Measurements from ENCODE around the gene MRPL40. TPM values are rescaled to one million over a fixed set of nuclear protein-coding genes. Genes with fewer than 3 reads are reported as not detected.

The MRPL40 gene
- total RNA-seq, 2 experiments from 2014 or later = 39.8 to 40.9 TPM

DNA sequence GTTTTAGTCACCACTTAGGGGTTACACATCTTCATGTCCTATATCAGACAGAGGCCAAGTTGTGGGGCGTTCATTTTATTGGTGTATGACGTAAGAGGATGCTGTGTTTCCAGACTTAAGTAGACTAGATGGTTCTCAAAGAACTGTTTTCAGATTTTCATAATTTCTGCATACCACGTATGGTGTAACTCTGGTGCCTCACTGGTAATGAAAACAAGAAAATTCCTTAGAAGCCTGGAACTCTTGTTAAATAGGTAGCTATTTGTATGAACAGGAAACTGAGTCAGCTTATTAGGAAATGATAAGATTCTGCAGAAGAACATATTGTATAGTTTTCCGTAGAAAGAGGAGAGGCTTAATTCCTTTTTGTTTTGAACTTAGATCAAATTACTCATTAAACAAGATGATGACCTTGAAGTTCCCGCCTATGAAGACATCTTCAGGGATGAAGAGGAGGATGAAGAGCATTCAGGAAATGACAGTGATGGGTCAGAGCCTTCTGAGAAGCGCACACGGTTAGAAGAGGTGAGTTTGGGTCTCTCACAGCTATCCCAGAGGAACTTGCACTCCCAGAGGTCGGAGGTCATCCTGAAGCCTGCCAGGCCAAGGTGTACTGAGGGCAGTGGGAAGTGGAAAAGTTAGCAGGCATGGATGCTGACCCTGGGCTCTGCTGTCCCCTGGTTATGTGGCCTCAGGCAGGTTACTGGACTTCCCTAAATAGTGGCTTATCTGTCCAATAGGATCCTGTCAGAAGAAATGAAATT lies 51.3 kb downstream of the MRPL40 start:
- ChIA-PET POLR2A (interaction anchor here (0.6 to 4.1 kb wide), 7 partner anchors 10 to 434 kb away, joined by 3 to 12 read pairs (median 3); partner anchors contain the start of gene C22orf39), CTCF (interaction anchor here (1.1 kb wide), 1 partner anchor 146 kb away, joined by 5 read pairs; no protein-coding TSS in a partner anchor)
- Mint-ChIP-seq H3K4me1 (ENCODE audit: low read depth) (peaks cover 9% of the 10 kb centered on the region), H3K9me3 (no peaks in the 10 kb centered on the region), H3K4me3 (no peak overlapping the region), H3K27ac (no peak overlapping the region), H3K36me3 (ENCODE audit: low read depth) (peaks cover 53% of the 10 kb centered on the region), H3K27me3 (no peaks in the 10 kb centered on the region)
- ATAC-seq (no peak), DNase-seq (no peak)
- intact Hi-C loops (cut with micrococcal nuclease) = no loop called here
- TF ChIP-seq, protein P1, sequence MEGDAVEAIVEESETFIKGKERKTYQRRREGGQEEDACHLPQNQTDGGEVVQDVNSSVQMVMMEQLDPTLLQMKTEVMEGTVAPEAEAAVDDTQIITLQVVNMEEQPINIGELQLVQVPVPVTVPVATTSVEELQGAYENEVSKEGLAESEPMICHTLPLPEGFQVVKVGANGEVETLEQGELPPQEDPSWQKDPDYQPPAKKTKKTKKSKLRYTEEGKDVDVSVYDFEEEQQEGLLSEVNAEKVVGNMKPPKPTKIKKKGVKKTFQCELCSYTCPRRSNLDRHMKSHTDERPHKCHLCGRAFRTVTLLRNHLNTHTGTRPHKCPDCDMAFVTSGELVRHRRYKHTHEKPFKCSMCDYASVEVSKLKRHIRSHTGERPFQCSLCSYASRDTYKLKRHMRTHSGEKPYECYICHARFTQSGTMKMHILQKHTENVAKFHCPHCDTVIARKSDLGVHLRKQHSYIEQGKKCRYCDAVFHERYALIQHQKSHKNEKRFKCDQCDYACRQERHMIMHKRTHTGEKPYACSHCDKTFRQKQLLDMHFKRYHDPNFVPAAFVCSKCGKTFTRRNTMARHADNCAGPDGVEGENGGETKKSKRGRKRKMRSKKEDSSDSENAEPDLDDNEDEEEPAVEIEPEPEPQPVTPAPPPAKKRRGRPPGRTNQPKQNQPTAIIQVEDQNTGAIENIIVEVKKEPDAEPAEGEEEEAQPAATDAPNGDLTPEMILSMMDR (IDR thresholded peaks at IDR 0.05) = no peak

Other genes starting within 250 kb of the MRPL40 start
- gene CLTCL1, start 140.8 kb upstream of the MRPL40 start, total RNA-seq = under 1 TPM; 0.45 to 0.65 TPM
- gene HIRA, start 812 bp upstream of the MRPL40 start, total RNA-seq = 10 to 100 TPM; 29.7 to 30.5 TPM
- 10 to 100 TPM; 26.9 to 29.8 TPM for gene C22orf39, start 15.2 kb downstream of the MRPL40 start, total RNA-seq
- gene UFD1, start 46.6 kb downstream of the MRPL40 start, total RNA-seq = 10 to 100 TPM; 65.0 to 78.0 TPM
- 100 to 1,000 TPM; 109 to 111 TPM for gene CDC45, start 47.4 kb downstream of the MRPL40 start, total RNA-seq
- not detected for gene CLDN5, start 91.9 kb downstream of the MRPL40 start, total RNA-seq